HG03097 (cell line): ENCODE measurements around the gene BBS4.
"Not testable (repeated sequence)": the region's sequence is repeated elsewhere in the genome, so short reads cannot be mapped to it uniquely, and the experiment has no call there.

ENCODE experiments used
- ATAC-seq: cut with Tn5 transposase; IDR thresholded peaks from one replicate; pipeline ENCODE4 v1.9.1; 2021; ENCODE audit not compliant: unreplicated experiment, low FRiP score

Gene BBS4

GRCh38 chr15:72685925-72686794, at the start of gene BBS4, which contains the start of gene HIGD2B:
BBS4 (plus strand) TSS chr15:72686207; CDS start chr15:72686228, 21 bp downstream.
HIGD2B (minus strand) TSS chr15:72686182; CDS start chr15:72676374, 9,808 bp downstream.
- ATAC-seq, result peak; percentile 81

GRCh38 chr15:72636519-72637282, 49.3 kb upstream of the BBS4 start:
- ATAC-seq, result not testable (repeated sequence)

- not testable (repeated sequence) for ATAC-seq
These were observed 46.1 kb upstream of the BBS4 start for GRCh38 chr15:72639759-72640483.

GRCh38 chr15:72642271-72642670, 43.7 kb upstream of the BBS4 start:
- not testable (repeated sequence) for ATAC-seq

- ATAC-seq, result not testable (repeated sequence)
These were observed 37.3 kb upstream of the BBS4 start for GRCh38 chr15:72648631-72649253.

GRCh38 chr15:72654397-72654796, 31.6 kb upstream of the BBS4 start, which contains the start of gene GOLGA6B:
GOLGA6B (plus strand) TSS chr15:72654697; CDS start chr15:72654738, 41 bp downstream.
- not testable (repeated sequence) for ATAC-seq

GRCh38 chr15:72656014-72656413, 30.0 kb upstream of the BBS4 start:
- not testable (repeated sequence) for ATAC-seq

GRCh38 chr15:72661081-72661480, 24.9 kb upstream of the BBS4 start:
- ATAC-seq, result not testable (repeated sequence)

GRCh38 chr15:72663931-72664330, 22.1 kb upstream of the BBS4 start:
- not testable (repeated sequence) for ATAC-seq

- ATAC-seq, result not testable (repeated sequence)
These were observed 20.3 kb upstream of the BBS4 start for GRCh38 chr15:72665706-72666105.

GRCh38 chr15:72669803-72670202, 16.2 kb upstream of the BBS4 start:
- ATAC-seq, result not testable (repeated sequence)

- peak; percentile 65 for ATAC-seq
These were observed 15.2 kb upstream of the BBS4 start for GRCh38 chr15:72670656-72671352.

GRCh38 chr15:72671525-72671924, 14.5 kb upstream of the BBS4 start:
- no peak for ATAC-seq

- ATAC-seq, result no peak
These were observed 9.2 kb upstream of the BBS4 start for GRCh38 chr15:72676838-72677237.

- ATAC-seq, result no peak
These were observed 5.1 kb upstream of the BBS4 start for GRCh38 chr15:72680931-72681330.

- ATAC-seq, result no peak
These were observed 3.2 kb upstream of the BBS4 start for GRCh38 chr15:72682772-72683171.

GRCh38 chr15:72685301-72685924, 594 bp upstream of the BBS4 start:
- ATAC-seq, result no peak

GRCh38 chr15:72688697-72689096, 2.7 kb downstream of the BBS4 start:
- no peak for ATAC-seq

GRCh38 chr15:72690938-72691337, 4.9 kb downstream of the BBS4 start:
- no peak for ATAC-seq
